Gastrocnemius medialis (tissue), 4 donors: ENCODE measurements around the gene STPG4.

Experiments
- CTCF ChIP-seq, 5 experiments: fragments of 450-650 bp in 3 of 5; fragments of 200-600 bp in 2 of 5; sonication (generic) in 2 of 5; IDR thresholded peaks in 4 of 5; conservative IDR thresholded peaks in 1 of 5; 1 replicate in 4 of 5; 2 replicates in 1 of 5; pipeline ENCODE4 v1.5.1; 2016 to 2019; ENCODE audit warnings: antibody characterized with exemption in 5 of 5, mild to moderate bottlenecking in 3 of 5, moderate library complexity in 3 of 5
- POLR2A ChIP-seq, 2 donors: fragments of 450-650 bp; IDR thresholded peaks; one replicate each; pipeline ENCODE4 v1.6.1; 2017; ENCODE audit warnings: antibody characterized with exemption in 2 of 2, mild to moderate bottlenecking in 2 of 2, moderate library complexity in 2 of 2

DNA sequence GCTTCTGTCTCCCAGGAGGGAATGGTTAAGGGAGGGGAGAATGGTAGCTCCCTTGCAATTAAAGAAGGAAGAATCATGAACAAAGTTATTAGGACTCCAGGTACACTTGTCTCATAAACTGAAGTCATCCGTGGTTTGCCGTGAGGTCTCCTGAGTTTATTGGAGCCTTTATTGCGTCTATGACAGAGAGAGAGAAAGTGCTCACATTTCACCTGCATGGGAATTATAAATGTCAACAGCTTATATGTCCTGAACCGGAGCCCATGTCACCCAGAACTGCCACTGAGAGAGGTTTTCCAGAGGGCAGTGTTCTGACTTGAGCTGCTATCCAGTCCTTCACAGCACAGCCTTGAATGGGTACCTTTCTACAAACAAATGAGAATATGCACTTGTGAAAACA, 104.3 kb downstream of the STPG4 start:
- TF ChIP-seq CTCF (IDR thresholded peaks at IDR 0.05 in 4 of 5, conservative IDR thresholded peaks at IDR 0.05 in 1 of 5) (no peak), POLR2A (IDR thresholded peaks at IDR 0.05) (peak in 1 of 2 donors; percentile 64)
